ENCODE measurements around the gene SPAG8.

The SPAG8 gene

GRCh38 chr9:35771075-35771433 lies 41.0 kb downstream of the SPAG8 start:
- H3K4me3 ChIP-seq (ENCODE audit: low read length), result no peak overlapping the region
- H3K27me3 ChIP-seq (ENCODE audit: insufficient read depth, low read length), result no peaks in the 10 kb centered on the region
- H3K4me1 ChIP-seq (ENCODE audit: insufficient read depth, low read length), result peaks cover 3% of the 10 kb centered on the region
- no peaks in the 10 kb centered on the region for H3K9me3 ChIP-seq (ENCODE audit: low read length)
- no peaks in the 10 kb centered on the region for H3K36me3 ChIP-seq (ENCODE audit: insufficient read depth, low read length)
- H2AFZ ChIP-seq (ENCODE audit: low read depth, low read length), result no peak overlapping the region

- Histone ChIP-seq H2AFZ (ENCODE audit: low read depth, low read length) (no peak overlapping the region), H3K27me3 (ENCODE audit: insufficient read depth, low read length) (no peaks in the 10 kb centered on the region), H3K9me3 (ENCODE audit: low read length) (no peaks in the 10 kb centered on the region), H3K4me3 (ENCODE audit: low read length) (no peak overlapping the region), H3K4me1 (ENCODE audit: insufficient read depth, low read length) (no peaks in the 10 kb centered on the region), H3K36me3 (ENCODE audit: insufficient read depth, low read length) (no peaks in the 10 kb centered on the region)
Measured at GRCh38 chr9:35769763-35770162, 42.3 kb downstream of the SPAG8 start.

GRCh38 chr9:35767458-35767857 lies 44.6 kb downstream of the SPAG8 start:
- Histone ChIP-seq H2AFZ (ENCODE audit: low read depth, low read length) (no peak overlapping the region), H3K4me3 (ENCODE audit: low read length) (no peak overlapping the region), H3K9me3 (ENCODE audit: low read length) (no peaks in the 10 kb centered on the region), H3K27me3 (ENCODE audit: insufficient read depth, low read length) (no peaks in the 10 kb centered on the region), H3K36me3 (ENCODE audit: insufficient read depth, low read length) (no peaks in the 10 kb centered on the region), H3K4me1 (ENCODE audit: insufficient read depth, low read length) (no peaks in the 10 kb centered on the region)

GRCh38 chr9:35766997-35767396 lies 45.1 kb downstream of the SPAG8 start:
- H3K4me3 ChIP-seq (ENCODE audit: low read length), result no peak overlapping the region
- no peaks in the 10 kb centered on the region for H3K36me3 ChIP-seq (ENCODE audit: insufficient read depth, low read length)
- no peaks in the 10 kb centered on the region for H3K4me1 ChIP-seq (ENCODE audit: insufficient read depth, low read length)
- H2AFZ ChIP-seq (ENCODE audit: low read depth, low read length), result no peak overlapping the region
- no peaks in the 10 kb centered on the region for H3K9me3 ChIP-seq (ENCODE audit: low read length)
- H3K27me3 ChIP-seq (ENCODE audit: insufficient read depth, low read length), result no peaks in the 10 kb centered on the region

- H3K4me3 ChIP-seq (ENCODE audit: low read length), result no peak overlapping the region
- H3K4me1 ChIP-seq (ENCODE audit: insufficient read depth, low read length), result no peaks in the 10 kb centered on the region
- H3K9me3 ChIP-seq (ENCODE audit: low read length), result no peaks in the 10 kb centered on the region
- no peaks in the 10 kb centered on the region for H3K27me3 ChIP-seq (ENCODE audit: insufficient read depth, low read length)
- H2AFZ ChIP-seq (ENCODE audit: low read depth, low read length), result no peak overlapping the region
- H3K36me3 ChIP-seq (ENCODE audit: insufficient read depth, low read length), result no peaks in the 10 kb centered on the region
Measured at GRCh38 chr9:35763803-35764202, 48.3 kb downstream of the SPAG8 start.

GRCh38 chr9:35763181-35763580 lies 48.9 kb downstream of the SPAG8 start:
- Histone ChIP-seq H2AFZ (ENCODE audit: low read depth, low read length) (no peak overlapping the region), H3K36me3 (ENCODE audit: insufficient read depth, low read length) (no peaks in the 10 kb centered on the region), H3K27me3 (ENCODE audit: insufficient read depth, low read length) (no peaks in the 10 kb centered on the region), H3K4me1 (ENCODE audit: insufficient read depth, low read length) (no peaks in the 10 kb centered on the region), H3K4me3 (ENCODE audit: low read length) (no peak overlapping the region), H3K9me3 (ENCODE audit: low read length) (no peaks in the 10 kb centered on the region)

- Histone ChIP-seq H3K36me3 (ENCODE audit: insufficient read depth, low read length) (peaks cover 6% of the 10 kb centered on the region), H2AFZ (ENCODE audit: low read depth, low read length) (no peak overlapping the region), H3K9me3 (ENCODE audit: low read length) (no peaks in the 10 kb centered on the region), H3K4me3 (ENCODE audit: low read length) (no peak overlapping the region), H3K27me3 (ENCODE audit: insufficient read depth, low read length) (no peaks in the 10 kb centered on the region), H3K4me1 (ENCODE audit: insufficient read depth, low read length) (no peaks in the 10 kb centered on the region)
Measured at GRCh38 chr9:35760651-35761050, 51.4 kb downstream of the SPAG8 start.

GRCh38 chr9:35759795-35760194 lies 52.3 kb downstream of the SPAG8 start:
- Histone ChIP-seq H3K4me1 (ENCODE audit: insufficient read depth, low read length) (no peaks in the 10 kb centered on the region), H2AFZ (ENCODE audit: low read depth, low read length) (no peak overlapping the region), H3K4me3 (ENCODE audit: low read length) (no peak overlapping the region), H3K9me3 (ENCODE audit: low read length) (no peaks in the 10 kb centered on the region), H3K27me3 (ENCODE audit: insufficient read depth, low read length) (no peaks in the 10 kb centered on the region), H3K36me3 (ENCODE audit: insufficient read depth, low read length) (peaks cover 12% of the 10 kb centered on the region)
